Measurements from ENCODE around the gene STN1.

The STN1 gene

GRCh38 chr10:103895411-103896186 lies 22.4 kb downstream of the STN1 start:
- no peak for DNase-seq

- DNase-seq, result no peak
These were observed 23.5 kb downstream of the STN1 start for GRCh38 chr10:103894441-103894864.

- no peak for DNase-seq
These were observed 24.2 kb downstream of the STN1 start for GRCh38 chr10:103893817-103894216.

- DNase-seq, result no peak
These were observed 25.8 kb downstream of the STN1 start for GRCh38 chr10:103892181-103892580.

- DNase-seq, result no peak
These were observed 27.3 kb downstream of the STN1 start for GRCh38 chr10:103890688-103891087.

GRCh38 chr10:103890194-103890658 lies 27.8 kb downstream of the STN1 start:
- DNase-seq, result no peak

GRCh38 chr10:103889121-103889720 lies 28.8 kb downstream of the STN1 start:
- no peak for DNase-seq

- peak in 4 of 56 donors; percentile 11 to 58 (median 30) for DNase-seq
These were observed 29.7 kb downstream of the STN1 start for GRCh38 chr10:103888113-103888841.

- no peak for DNase-seq
These were observed 32.4 kb downstream of the STN1 start for GRCh38 chr10:103885617-103886016.

GRCh38 chr10:103884681-103885139 lies 33.3 kb downstream of the STN1 start:
- peak in 25 of 56 donors; percentile 7 to 62 (median 20) for DNase-seq

- DNase-seq, result no peak
These were observed 35.5 kb downstream of the STN1 start for GRCh38 chr10:103882285-103883007.

- peak in 26 of 56 donors; percentile 5 to 71 (median 44) for DNase-seq
These were observed 36.3 kb downstream of the STN1 start for GRCh38 chr10:103881416-103882284.

GRCh38 chr10:103879831-103880230 lies 38.2 kb downstream of the STN1 start:
- no peak for DNase-seq

- no peak for DNase-seq
These were observed 38.6 kb downstream of the STN1 start for GRCh38 chr10:103879409-103879808.

GRCh38 chr10:103877861-103878260 lies 40.1 kb downstream of the STN1 start:
- DNase-seq, result no peak

- DNase-seq, result no peak
These were observed 41.8 kb downstream of the STN1 start for GRCh38 chr10:103876155-103876554.

GRCh38 chr10:103874730-103875129 lies 43.3 kb downstream of the STN1 start:
- DNase-seq, result no peak

- no peak for DNase-seq
These were observed 45.6 kb downstream of the STN1 start for GRCh38 chr10:103872137-103872931.

- DNase-seq, result no peak
These were observed 47.0 kb downstream of the STN1 start for GRCh38 chr10:103871006-103871405.
